Measurements from ENCODE around the gene GNAS-AS1.
"Not testable (repeated sequence)": the region's sequence is repeated elsewhere in the genome, so short reads cannot be mapped to it uniquely, and the experiment has no call there.

Gene GNAS-AS1

GRCh38 chr20:58833921-58834320 is 16.8 kb downstream of the GNAS-AS1 start:
- DNase-seq: peak; percentile 23

- DNase-seq: peak; percentile 36
Measured at GRCh38 chr20:58832457-58832856, 18.2 kb downstream of the GNAS-AS1 start.

GRCh38 chr20:58829531-58829941 is 21.2 kb downstream of the GNAS-AS1 start:
- DNase-seq: no peak

- not testable (repeated sequence) for DNase-seq
Measured at GRCh38 chr20:58828804-58829203, 21.9 kb downstream of the GNAS-AS1 start.

- no peak for DNase-seq
Measured at GRCh38 chr20:58828136-58828535, 22.6 kb downstream of the GNAS-AS1 start.

- DNase-seq: no peak
Measured at GRCh38 chr20:58826271-58826670, 24.4 kb downstream of the GNAS-AS1 start.

- no peak for DNase-seq
Measured at GRCh38 chr20:58825450-58825849, 25.3 kb downstream of the GNAS-AS1 start.

- no peak for DNase-seq
Measured at GRCh38 chr20:58824843-58825242, 25.9 kb downstream of the GNAS-AS1 start.

- no peak for DNase-seq
Measured at GRCh38 chr20:58822748-58823730, 27.7 kb downstream of the GNAS-AS1 start.

- DNase-seq: no peak
Measured at GRCh38 chr20:58822149-58822548, 28.6 kb downstream of the GNAS-AS1 start.

- not testable (repeated sequence) for DNase-seq
Measured at GRCh38 chr20:58820515-58820914, 30.2 kb downstream of the GNAS-AS1 start.

- no peak for DNase-seq
Measured at GRCh38 chr20:58819921-58820320, 30.8 kb downstream of the GNAS-AS1 start.

GRCh38 chr20:58818586-58819285 is 32.0 kb downstream of the GNAS-AS1 start:
- DNase-seq: peak; percentile 83

- DNase-seq: no peak
Measured at GRCh38 chr20:58817748-58818147, 33.0 kb downstream of the GNAS-AS1 start.

GRCh38 chr20:58816957-58817651 is 33.6 kb downstream of the GNAS-AS1 start:
- DNase-seq: no peak

GRCh38 chr20:58816051-58816450 is 34.7 kb downstream of the GNAS-AS1 start:
- DNase-seq: no peak

- no peak for DNase-seq
Measured at GRCh38 chr20:58815448-58815847, 35.3 kb downstream of the GNAS-AS1 start.

GRCh38 chr20:58813369-58813768 is 37.3 kb downstream of the GNAS-AS1 start:
- no peak for DNase-seq

- no peak for DNase-seq
Measured at GRCh38 chr20:58811334-58811733, 39.4 kb downstream of the GNAS-AS1 start.

- no peak for DNase-seq
Measured at GRCh38 chr20:58810879-58811250, 39.8 kb downstream of the GNAS-AS1 start.

GRCh38 chr20:58810116-58810878 is 40.4 kb downstream of the GNAS-AS1 start:
- DNase-seq: no peak

GRCh38 chr20:58808271-58809046 is 42.2 kb downstream of the GNAS-AS1 start:
- DNase-seq: no peak
